Upper lobe of left lung (tissue), 4 donors: ENCODE measurements around the gene AGAP1.

ENCODE experiments used
- EP300 ChIP-seq, 4 donors: sonication (generic); formaldehyde crosslinking; IDR thresholded peaks; one replicate each; pipeline ENCODE4 v1.5.1; 2017; ENCODE audit warnings: antibody characterized with exemption in 4 of 4, control low read depth in 2 of 4
- POLR2A ChIP-seq, 4 donors: fragments of 450-650 bp; IDR thresholded peaks; one replicate each; pipeline ENCODE4 v1.5.1; 2016 to 2017; ENCODE audit warnings: antibody characterized with exemption in 4 of 4, mild to moderate bottlenecking in 2 of 4
- POLR2AphosphoS5 ChIP-seq, 2 donors: sonication (generic); formaldehyde crosslinking; IDR thresholded peaks; one replicate each; pipeline ENCODE4 v1.5.1; 2017; ENCODE audit warnings: antibody characterized with exemption in 2 of 2
- TF ChIP-seq, protein P1 (sequence below), 6 experiments: fragments of 450-650 bp in 4 of 6; fragments of 200-600 bp in 2 of 6; sonication (generic) in 2 of 6; IDR thresholded peaks; one replicate each; pipeline ENCODE4 v1.5.1; 2016 to 2019; ENCODE audit warnings: antibody characterized with exemption in 6 of 6

DNA sequence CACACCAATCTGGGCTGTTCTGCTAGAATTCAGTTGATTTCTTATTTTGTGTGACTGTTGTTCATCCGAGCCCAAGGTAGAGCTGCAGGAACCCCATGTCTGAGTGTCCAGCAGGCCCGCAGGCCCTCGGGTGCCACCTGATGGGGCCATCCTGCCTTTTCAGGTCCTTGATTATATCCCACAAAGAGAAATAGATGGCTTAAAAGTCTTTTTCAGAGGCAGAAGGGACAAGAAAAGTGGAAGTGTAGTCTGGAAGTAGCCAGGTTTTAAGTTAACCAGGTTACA is 52.2 kb downstream of the AGAP1 start:
- TF ChIP-seq, protein P1, sequence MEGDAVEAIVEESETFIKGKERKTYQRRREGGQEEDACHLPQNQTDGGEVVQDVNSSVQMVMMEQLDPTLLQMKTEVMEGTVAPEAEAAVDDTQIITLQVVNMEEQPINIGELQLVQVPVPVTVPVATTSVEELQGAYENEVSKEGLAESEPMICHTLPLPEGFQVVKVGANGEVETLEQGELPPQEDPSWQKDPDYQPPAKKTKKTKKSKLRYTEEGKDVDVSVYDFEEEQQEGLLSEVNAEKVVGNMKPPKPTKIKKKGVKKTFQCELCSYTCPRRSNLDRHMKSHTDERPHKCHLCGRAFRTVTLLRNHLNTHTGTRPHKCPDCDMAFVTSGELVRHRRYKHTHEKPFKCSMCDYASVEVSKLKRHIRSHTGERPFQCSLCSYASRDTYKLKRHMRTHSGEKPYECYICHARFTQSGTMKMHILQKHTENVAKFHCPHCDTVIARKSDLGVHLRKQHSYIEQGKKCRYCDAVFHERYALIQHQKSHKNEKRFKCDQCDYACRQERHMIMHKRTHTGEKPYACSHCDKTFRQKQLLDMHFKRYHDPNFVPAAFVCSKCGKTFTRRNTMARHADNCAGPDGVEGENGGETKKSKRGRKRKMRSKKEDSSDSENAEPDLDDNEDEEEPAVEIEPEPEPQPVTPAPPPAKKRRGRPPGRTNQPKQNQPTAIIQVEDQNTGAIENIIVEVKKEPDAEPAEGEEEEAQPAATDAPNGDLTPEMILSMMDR (IDR thresholded peaks at IDR 0.05): no peak
- no peak for TF ChIP-seq EP300 (IDR thresholded peaks at IDR 0.05)
- no peak for TF ChIP-seq POLR2AphosphoS5 (IDR thresholded peaks at IDR 0.05)
- no peak for TF ChIP-seq POLR2A (IDR thresholded peaks at IDR 0.05)
